ENCODE data around the gene PRPF31. TPM values are rescaled to one million over a fixed set of nuclear protein-coding genes. Genes with fewer than 3 reads are reported as not detected.

The PRPF31 gene
- total RNA-seq, 1 experiment from 2014 or later: 59.7 TPM

DNA sequence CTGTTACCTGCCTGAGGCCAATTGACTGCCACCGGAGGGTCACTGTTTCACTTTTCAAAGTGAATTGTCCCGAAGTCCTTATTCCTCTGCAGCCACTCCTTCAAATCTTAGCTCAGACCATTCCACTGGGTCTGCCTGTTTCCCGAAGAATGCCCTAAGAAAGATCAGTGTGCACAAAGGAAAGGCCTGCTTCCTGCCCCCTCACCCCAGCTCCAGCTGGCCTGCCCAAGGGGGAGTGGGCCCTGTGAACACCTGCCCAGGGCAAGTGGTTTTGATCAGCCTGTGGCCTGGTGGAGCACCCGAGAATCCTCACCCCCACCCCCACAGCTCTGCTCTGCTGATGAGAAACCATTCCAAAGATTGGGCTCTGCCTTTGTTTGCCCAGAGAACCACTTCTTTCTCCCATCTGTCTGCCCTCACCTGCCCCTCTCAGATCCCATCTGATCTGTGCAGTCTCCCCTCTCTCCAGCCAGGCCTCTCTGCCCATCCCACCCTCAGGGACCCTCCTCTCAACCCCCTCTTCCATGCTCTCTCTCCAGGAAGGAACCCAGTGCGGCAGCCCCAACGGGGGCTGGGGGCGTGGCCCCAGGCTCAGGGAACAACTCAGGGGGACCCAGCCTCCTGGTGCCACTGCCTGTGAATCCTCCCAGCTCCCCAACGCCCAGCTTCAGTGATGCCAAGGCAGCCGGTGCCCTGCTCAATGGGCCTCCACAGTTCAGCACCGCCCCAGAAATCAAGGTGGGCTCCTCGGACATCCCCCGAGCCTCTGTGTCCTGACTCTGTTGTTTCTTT, 33.7 kb downstream of the PRPF31 start:
- no TSS peak for BruUV-seq (replicated peaks)
- TF ChIP-seq, protein P1, sequence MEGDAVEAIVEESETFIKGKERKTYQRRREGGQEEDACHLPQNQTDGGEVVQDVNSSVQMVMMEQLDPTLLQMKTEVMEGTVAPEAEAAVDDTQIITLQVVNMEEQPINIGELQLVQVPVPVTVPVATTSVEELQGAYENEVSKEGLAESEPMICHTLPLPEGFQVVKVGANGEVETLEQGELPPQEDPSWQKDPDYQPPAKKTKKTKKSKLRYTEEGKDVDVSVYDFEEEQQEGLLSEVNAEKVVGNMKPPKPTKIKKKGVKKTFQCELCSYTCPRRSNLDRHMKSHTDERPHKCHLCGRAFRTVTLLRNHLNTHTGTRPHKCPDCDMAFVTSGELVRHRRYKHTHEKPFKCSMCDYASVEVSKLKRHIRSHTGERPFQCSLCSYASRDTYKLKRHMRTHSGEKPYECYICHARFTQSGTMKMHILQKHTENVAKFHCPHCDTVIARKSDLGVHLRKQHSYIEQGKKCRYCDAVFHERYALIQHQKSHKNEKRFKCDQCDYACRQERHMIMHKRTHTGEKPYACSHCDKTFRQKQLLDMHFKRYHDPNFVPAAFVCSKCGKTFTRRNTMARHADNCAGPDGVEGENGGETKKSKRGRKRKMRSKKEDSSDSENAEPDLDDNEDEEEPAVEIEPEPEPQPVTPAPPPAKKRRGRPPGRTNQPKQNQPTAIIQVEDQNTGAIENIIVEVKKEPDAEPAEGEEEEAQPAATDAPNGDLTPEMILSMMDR (IDR thresholded peaks at IDR 0.05; ENCODE audit: unreplicated experiment): no peak

DNA sequence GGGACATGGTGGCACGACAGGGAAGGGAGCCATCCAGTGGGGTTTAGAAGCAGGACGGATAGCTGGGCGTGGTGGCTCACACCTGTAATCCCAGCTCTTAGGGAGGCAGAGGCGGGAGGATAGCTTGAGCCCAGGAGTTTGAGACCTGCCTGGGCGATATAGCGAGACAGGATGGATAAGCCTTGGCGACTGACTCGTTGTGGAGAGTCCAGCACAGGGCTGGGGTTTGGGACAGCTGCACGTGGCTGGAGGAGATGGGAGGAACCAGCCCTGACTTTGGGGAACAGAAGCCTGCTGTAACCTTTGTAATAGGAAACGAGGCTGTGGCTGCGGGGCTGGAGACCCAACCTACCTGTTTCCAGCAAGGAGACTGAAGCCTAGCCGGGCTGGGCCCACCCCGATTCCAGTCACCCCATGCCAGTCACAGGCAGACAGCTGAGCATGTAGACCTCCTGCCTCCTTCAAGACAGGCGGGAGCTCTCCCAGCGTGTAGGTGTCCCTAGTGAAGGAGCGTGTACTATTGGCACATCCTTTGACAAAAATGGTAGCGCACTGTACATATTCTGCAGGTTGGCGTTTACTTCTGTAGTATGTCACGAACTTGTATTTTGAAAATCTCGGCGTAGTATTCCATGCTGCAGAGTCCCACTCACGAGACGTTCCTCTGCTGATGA, 35.9 kb downstream of the PRPF31 start:
- ChIA-PET CTCF (no interaction called here), POLR2A (interaction anchor here (0.6 to 10.2 kb wide), 4 partner anchors 8 to 36 kb away, joined by 3 to 110 read pairs (median 6); partner anchors contain the start of genes CNOT3, LENG1, PRPF31 and TFPT)
- no TSS peak for BruUV-seq (replicated peaks)
- H3K4me1 Mint-ChIP-seq (ENCODE audit: insufficient read depth, unreplicated experiment): no peaks in the 10 kb centered on the region
- no peaks in the 10 kb centered on the region for H3K9me3 Mint-ChIP-seq (ENCODE audit: unreplicated experiment)
- no peaks in the 10 kb centered on the region for H3K27me3 Mint-ChIP-seq (ENCODE audit: insufficient read depth, unreplicated experiment)
- intact Hi-C loops (cut with micrococcal nuclease): no loop called here
- no peak overlapping the region for H3K27ac Mint-ChIP-seq (ENCODE audit: low read depth, unreplicated experiment)
- H3K4me3 Mint-ChIP-seq (ENCODE audit: unreplicated experiment): no peak overlapping the region
- DNase-seq (ENCODE audit: unreplicated experiment): no peak
- TF ChIP-seq, protein P1 (IDR thresholded peaks at IDR 0.05; ENCODE audit: unreplicated experiment): no peak
- H3K36me3 Mint-ChIP-seq (ENCODE audit: insufficient read depth, unreplicated experiment): peaks cover 89% of the 10 kb centered on the region

More for the DNA sequence above, 33.7 kb downstream of the PRPF31 start:
- H3K4me1 Mint-ChIP-seq (ENCODE audit: insufficient read depth, unreplicated experiment): no peaks in the 10 kb centered on the region
- intact Hi-C loops (cut with micrococcal nuclease): no loop called here
- peak overlapping the region; percentile 17 for H3K27ac Mint-ChIP-seq (ENCODE audit: low read depth, unreplicated experiment)
- POLR2A ChIA-PET: interaction anchor here (2.3 kb wide), 1 partner anchor 12 kb away, joined by 15 read pairs; the partner anchor contains the start of gene CNOT3
- no peaks in the 10 kb centered on the region for H3K9me3 Mint-ChIP-seq (ENCODE audit: unreplicated experiment)
- no peak overlapping the region for H3K4me3 Mint-ChIP-seq (ENCODE audit: unreplicated experiment)
- peaks cover 89% of the 10 kb centered on the region for H3K36me3 Mint-ChIP-seq (ENCODE audit: insufficient read depth, unreplicated experiment)
- no peaks in the 10 kb centered on the region for H3K27me3 Mint-ChIP-seq (ENCODE audit: insufficient read depth, unreplicated experiment)
- DNase-seq (ENCODE audit: unreplicated experiment): no peak
- CTCF ChIA-PET: interaction anchor here (0.7 to 1.6 kb wide), 2 partner anchors 10 to 243 kb away, joined by 4 to 5 read pairs; partner anchors contain the start of gene LENG1

DNA sequence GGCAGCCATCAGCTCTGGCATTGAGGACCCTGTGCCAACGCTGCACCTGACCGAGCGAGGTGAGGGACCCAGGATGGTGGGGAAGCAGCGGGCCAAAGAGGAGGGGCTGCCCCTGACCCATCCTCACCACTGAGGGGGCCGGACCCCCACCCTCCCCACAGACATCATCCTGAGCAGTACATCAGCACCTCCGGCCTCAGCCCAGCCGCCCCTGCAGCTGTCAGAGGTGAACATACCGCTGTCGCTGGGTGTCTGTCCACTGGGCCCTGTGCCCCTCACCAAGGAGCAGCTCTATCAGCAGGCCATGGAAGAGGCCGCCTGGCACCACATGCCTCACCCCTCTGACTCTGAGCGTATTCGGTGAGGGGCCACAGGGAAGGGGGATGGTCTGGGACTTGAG, 36.7 kb downstream of the PRPF31 start:
- TF ChIP-seq, protein P1 (IDR thresholded peaks at IDR 0.05; ENCODE audit: unreplicated experiment): no peak
- no peak overlapping the region for H3K4me3 Mint-ChIP-seq (ENCODE audit: unreplicated experiment)
- H3K4me1 Mint-ChIP-seq (ENCODE audit: insufficient read depth, unreplicated experiment): no peaks in the 10 kb centered on the region
- CTCF ChIA-PET: interaction anchor here (0.6 kb wide), 1 partner anchor 920 kb away, joined by 4 read pairs; no protein-coding TSS in a partner anchor
- no TSS peak for BruUV-seq (replicated peaks)
- DNase-seq (ENCODE audit: unreplicated experiment): no peak
- peaks cover 89% of the 10 kb centered on the region for H3K36me3 Mint-ChIP-seq (ENCODE audit: insufficient read depth, unreplicated experiment)
- POLR2A ChIA-PET: interaction anchor here (0.6 to 10.2 kb wide), 3 partner anchors 14 to 310 kb away, joined by 3 to 110 read pairs (median 4); partner anchors contain the start of gene CNOT3
- H3K9me3 Mint-ChIP-seq (ENCODE audit: unreplicated experiment): no peaks in the 10 kb centered on the region
- H3K27ac Mint-ChIP-seq (ENCODE audit: low read depth, unreplicated experiment): no peak overlapping the region
- no peaks in the 10 kb centered on the region for H3K27me3 Mint-ChIP-seq (ENCODE audit: insufficient read depth, unreplicated experiment)
- intact Hi-C loops (cut with micrococcal nuclease): no loop called here
